SHP77 (cell line): ENCODE results near the gene KIF1A.
"Not testable (repeated sequence)": the region's sequence is repeated elsewhere in the genome, so short reads cannot be mapped to it uniquely, and the experiment has no call there.

ENCODE experiments used
- DNase-seq, 2 experiments: peaks; one replicate each; lab custom pipeline; 2025; lab: John Stamatoyannopoulos, UW

KIF1A gene

DNA sequence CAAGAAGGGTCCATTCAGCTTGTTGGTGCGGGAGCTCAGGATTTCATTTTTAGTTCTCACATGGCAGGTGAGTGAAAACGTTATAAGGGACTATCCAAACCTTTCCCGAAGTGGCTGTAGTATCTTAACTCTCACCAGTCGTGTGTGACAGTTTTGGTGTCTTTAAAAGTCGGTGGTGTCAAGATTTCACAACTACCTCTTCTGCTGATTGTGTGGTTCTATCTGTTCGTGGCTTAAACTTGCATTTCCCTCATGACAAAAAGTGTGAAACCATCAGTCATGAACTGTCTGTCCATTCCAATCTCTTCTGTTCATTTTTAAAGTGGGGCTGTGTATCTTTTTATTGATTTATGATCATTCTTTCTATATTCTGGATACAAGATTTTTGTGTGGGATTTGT is 133.6 kb downstream of the KIF1A start:
- no peak for DNase-seq

DNA sequence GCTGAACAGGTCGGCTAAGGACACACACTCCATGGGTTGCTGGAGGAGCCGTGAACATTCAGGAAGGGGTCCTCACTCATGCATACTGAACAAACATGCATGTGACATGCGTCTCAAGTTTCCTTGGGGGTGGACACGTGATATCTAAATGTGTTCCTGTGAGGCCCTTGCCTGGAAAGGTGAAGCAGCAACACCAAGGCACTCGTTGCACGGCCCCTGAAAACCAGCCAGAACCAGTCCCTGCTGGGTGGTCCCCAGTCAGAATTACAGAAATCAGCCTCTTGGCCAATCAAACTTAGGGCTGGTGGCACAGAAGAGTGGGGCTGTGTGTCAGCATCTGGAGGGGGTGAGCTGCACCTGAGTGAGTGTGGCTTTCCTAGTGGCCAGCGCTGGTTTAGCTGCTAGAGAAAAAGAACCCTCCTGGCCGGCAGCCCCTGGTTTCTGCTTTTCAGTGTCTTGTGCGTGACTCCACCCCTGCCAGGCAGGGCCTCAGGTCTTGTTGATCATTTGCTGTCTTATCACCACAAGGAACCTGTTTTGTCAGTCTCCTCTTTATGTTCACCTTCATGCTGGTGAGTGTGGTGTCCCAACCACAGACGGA is 134.1 kb downstream of the KIF1A start:
- no peak for DNase-seq

DNA sequence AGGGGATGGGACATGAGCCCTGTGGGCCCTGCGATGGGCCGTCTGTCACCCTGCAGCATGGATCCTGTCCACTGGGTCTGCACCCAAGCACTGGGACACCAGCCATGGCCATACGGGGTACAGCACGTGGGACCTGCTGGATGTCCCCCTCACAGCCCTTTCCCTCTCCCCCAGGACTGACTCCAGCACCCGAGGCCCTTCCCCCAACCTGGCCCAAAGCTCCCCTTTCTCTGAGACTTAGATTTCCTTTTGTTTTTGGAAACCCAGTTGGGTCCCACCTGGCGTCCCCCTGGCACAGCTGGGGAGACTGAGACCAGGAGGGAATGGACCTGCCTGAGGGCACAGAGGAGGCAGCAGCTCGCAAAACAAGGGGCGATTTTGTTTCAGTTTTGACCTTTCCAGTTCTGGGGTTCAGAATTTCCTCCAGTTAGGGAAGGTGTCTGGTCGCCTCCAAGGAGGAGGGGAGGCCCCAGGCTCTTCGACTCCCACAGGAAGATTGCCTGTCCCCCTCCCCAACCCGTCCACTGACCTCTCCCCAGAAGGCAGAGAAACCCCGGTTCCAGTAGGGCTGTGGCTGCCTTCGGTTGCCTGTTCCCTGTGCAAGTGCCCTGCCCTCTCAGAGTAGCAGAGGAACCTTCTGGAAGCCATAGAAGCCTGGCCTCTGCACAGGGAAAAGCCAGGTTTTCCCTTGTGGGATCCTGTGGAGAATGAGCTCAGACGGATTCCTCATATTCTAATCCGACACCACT is 135.9 kb downstream of the KIF1A start:
- DNase-seq, result not testable (repeated sequence)

DNA sequence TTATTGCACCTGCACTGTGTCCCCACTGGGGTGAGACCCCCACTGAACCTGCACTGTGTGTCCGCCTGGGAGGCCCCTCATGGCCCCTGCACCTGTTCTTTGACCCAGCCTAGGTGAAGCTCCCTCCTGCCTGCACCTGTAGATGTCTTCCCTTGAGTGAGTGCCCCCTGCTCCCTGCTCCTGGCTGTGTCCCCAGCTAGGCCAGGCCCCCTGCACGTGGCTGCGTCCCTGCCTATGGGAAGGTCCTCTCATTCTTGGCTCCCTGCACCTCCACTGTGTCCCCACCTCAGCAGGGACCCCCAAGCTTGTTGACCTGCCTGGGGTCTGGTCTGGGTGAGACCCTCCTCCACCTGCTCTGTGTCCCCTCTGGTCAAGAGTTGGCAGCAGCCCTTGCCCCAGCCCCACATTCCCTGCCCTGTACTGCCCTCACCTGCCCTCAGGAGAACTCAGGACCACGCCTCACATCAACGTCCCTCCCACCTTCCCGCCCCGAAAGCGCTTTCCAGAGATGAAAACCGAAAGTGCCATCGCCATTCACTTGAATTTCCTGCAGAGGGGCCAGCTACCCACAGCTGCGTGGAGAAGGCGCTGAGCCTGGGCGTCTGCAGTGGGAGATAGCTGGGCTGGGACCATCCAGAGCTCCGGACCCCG is 136.6 kb downstream of the KIF1A start:
- not testable (repeated sequence) for DNase-seq

DNA sequence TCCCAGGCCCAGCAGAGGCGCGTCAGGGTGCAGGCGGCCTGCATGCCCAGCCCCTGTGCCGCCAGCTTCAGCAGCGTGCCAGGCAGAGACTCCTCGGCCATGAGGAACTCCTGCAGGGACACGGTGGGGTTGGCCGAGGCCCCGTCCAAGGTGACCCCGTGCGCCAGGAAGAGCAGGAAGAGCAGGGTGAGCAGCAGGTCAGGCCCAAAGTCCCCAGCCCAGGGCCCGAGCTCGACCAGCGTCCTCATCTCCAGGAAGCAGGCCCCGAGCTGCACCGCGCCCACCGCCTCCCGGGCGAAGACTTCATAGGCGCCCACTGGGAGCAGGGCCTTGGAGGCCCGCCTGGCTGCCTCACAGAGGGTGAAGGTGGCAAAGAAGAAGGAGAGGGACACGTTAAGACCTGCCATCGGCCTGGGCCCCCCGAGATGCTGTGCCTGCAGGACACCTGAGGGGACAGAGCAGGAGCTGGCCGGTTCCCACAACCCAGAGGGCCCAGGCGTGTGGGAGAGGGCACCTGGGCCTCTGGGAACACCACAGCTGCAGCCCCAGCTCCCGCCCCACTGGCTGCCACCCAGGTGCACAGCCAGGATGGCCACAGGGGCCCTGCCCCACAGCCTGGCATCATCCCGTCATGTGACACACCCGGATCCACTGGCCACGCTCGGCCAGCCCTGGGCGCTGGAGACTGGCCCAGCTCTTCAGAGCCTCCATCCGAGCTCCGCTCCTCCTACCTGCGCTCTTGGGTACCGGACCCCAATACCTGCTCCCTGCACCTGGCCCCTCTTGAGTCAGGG is 137.4 kb downstream of the KIF1A start, which contains the start of gene AQP12B:
AQP12B (minus strand) TSS at position 455 of the 794 bp plus-strand sequence; CDS start at position 407, 48 bp downstream.
- DNase-seq, result not testable (repeated sequence)

DNA sequence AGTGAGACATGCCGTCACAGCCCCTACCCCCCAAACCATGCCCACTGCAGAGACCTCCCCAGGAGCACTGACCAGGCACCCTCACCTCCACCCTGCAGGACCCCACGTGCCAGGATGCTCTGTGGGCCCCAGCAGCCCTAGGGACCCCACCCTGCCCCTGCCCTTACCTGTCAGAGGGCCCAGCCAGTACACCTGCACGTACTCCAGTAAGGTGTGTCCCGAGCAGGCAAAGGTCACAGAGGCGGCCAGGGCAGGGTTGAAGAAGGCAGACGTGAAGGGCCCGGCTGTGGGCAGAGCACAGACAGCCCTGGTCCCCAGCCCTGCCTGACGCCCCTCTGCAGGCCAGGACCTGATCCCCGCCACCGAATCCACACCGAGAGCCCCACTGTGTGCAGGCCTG is 139.8 kb downstream of the KIF1A start:
- not testable (repeated sequence) for DNase-seq

DNA sequence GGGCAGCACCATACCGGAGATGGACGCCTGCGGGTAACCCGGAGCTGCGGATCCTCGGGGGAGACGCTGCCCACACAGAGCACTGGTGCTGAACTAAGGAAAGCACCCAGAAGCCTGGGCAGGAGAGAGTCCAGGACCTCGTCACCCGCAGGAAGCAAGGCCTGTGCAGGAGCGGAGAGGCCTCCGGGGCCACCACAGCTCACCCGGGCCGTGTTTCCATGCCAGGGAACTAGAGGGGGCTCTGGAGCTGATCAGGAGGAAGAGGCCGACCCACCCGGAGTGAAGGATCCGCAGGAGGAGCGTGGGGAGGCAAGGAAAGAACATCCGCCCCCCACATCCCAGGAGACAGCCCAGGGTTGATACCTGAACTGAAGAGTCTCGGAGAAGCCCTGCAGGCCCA is 141.1 kb downstream of the KIF1A start:
- not testable (repeated sequence) for DNase-seq

DNA sequence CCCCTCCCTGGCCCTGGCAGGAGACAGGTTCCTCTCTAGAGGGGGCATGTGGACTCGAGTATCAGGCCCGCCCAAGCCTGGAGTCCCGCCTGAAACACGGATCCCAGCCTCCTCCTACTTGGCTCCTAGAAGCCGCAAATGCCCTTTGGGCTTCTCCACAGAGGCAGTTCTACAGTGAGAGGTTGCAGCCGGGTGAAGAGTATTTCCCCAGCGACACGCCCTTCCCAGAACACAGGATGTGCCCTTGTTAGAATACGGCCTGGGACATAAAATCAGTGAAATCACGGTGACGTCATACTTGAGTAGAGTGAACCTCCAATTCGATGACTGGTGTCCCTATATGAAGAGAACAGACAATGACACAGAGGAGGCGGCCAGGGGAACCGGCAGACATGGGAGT is 142.0 kb downstream of the KIF1A start:
- DNase-seq, result not testable (repeated sequence)

DNA sequence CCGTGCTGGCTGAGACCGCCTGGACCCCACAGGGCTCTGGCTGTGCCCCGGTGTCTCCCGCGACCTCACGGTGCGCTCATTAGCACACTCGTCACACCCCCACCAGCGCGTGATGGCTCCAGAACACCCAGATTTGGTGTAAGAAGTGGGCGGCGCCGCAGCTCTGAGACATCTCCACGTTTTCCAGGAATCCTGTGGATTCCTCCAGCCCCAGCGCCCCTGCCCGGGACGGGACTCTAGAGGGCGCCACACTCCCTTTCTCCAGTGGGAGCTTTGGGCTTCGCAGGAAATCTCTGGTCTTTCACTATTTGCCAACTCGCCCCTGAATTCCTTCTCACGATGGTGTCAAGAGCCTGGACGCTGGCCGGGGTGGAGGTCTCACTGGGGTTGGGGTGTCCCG is 144.7 kb downstream of the KIF1A start:
- not testable (repeated sequence) for DNase-seq

DNA sequence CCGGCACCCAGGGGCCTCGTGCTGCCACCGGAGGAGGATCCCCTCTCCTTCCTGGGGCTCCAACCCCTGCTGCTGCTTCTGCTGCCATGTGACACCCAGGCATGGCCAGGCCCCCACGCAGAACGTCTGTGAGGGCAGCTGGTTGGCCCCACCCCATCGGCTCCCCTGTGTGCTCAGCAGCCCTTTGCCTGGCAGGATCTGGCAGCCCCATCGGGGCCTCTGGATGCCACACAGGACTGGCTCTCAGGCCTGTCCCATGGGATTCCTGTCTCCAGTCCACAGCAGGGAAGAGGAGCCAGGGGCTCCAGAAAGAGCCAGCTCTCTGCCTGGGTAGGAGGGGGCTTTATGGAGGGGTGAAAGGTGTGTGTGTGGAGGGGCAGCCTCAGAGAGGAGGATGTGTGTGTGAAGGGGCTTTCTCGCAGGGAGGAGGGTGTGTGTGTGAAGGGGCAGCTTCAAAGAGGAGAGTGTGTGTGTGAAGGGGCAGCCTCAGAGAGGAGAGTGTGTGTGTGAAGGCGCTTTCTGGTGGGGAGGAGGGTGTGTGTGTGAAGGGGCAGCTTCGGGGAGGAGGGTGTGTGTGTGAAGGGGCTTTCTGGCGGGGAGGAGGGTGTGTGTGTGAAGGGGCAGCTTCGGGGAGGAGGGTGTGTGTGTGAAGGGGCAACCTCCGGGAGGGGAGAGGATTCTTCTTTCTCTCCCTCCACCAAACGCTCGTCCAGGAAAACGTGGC is 145.4 kb downstream of the KIF1A start:
- DNase-seq, result not testable (repeated sequence)

DNA sequence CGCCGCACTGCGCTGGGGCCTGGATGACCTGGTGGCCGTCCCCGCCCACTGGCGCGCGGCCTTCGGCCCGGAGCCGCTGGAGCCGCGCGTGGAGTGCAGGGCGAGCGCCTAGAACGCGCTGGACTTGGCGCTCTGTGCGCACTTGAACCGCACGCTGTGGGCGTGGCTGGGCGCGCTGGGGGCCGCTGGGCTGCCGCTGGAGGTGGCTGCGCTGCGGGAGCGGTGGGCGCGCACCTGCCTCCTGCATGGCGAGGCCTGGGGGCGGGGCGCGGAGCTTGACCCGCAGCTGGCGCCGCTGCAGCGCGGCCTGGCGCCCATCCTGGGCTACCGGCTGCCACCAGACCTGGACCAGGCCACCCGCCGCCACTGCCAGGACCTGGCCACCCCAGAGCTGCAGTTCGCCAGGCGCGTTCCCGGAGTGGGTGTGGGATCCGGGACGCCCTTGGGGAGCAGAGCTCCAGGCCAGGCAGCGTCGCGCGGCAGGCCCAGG is 147.3 kb downstream of the KIF1A start:
- no peak for DNase-seq

DNA sequence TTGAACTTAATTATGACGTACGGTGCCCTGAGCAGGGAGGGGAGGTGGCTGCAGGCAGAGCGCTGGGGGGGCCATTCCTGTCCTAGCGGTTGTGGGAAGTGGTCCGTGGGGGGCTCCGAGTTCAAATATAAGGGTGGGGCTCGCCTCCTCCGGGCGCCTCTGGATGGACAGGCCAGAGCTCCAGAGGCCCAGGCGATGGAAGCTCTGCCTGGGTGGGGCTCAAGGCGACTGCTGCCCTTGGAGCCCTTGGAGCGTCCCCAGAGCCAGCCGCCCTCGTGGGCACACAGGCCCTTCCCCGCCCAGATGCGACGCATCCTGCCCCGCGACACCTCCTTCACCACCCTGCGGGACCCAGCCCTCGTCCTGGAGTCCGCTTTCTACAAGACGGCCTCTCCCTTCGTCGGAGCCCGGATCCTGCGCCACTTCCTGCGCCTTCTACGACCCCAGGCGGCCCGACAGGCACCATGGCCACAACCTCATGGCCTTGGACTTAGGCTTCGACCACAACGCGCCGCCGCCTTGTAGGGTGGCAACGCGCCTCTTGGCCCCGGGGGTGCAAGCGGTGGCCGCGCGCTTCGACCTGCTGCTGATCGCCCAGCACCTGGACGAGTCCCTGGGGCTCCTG is 147.8 kb downstream of the KIF1A start:
- DNase-seq, result no peak

DNA sequence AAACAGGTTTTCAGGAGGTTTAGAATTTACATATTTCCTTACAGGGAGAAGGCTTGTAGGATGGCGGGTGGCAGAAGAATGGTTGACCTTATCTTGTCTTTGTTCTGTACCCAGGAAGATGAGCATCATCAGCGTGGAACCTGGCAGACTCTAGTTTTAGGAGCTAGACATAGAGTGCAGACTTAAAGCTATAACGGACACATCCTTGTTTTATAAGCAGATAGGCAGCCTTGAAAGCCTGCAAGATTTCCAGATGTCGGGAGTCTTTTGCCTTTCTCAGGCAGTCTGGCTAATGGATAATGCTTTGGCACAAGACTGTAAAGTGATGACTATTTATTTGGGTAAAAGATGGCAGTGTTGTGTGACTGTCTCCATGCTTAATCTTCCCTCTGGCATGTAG is 149.1 kb downstream of the KIF1A start:
- no peak for DNase-seq

DNA sequence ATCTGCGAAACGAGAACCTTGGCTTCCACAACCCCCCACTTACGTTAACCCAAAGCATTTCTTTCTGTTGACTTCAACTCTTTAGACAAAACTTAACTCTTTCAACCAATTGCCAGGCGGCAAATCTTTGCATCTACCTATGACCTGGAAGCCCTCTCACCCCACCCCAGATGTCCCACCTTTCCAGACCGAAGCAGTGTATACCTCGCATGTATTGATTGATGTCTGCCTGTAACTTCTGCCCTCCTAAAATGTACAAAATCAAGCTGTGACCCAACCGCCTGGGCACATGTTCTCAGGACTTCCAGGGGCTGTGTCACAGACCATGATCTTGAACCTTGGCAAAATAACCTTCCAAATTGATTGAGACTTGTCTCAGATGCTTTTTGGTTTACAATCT is 149.6 kb downstream of the KIF1A start:
- no peak for DNase-seq

DNA sequence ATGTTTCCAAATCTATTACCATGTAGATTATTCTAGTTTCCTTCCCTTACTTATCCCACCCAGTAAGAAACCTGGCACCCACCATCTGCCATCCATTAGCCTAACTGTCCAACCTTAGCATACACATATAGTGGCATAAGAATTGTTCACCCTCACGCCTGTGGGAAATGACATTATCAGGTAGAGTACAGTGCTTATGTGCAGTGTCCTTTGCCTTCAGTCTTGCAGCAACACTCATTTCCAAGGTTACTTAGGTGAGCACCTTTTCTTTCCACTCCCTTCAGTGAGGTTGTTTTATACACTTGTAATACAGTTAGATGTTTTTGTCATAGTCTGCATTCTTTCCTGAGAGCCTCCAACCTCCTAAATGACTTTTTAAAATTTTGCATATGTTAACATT is 155.4 kb downstream of the KIF1A start:
- DNase-seq, result no peak
